ENCODE measurements around the gene ELAVL3. TPM values are rescaled to one million over a fixed set of nuclear protein-coding genes. Genes with fewer than 3 reads are reported as not detected.

ELAVL3 gene
- total RNA-seq, 2 donors from 2014 or later = 0.57 to 1.5 TPM

- H3K27ac ChIP-seq = peak within 1 kb of the TSS; percentile 90 to 95
- H3K4me3 ChIP-seq = peak within 1 kb of the TSS; percentile 90
- TF ChIP-seq POLR2AphosphoS5 (IDR thresholded peaks at IDR 0.05) (peak; percentile 96), CTCF (IDR thresholded peaks at IDR 0.05) (no peak), POLR2A (IDR thresholded peaks at IDR 0.05) (peak; percentile 29)
- WGBS = under 1% methylated on average over 55 of the region's 65 CpGs
- DNase-seq (ENCODE audit: low spot score) = peak; percentile 91
- intact Hi-C loops (cut with DNase I) = no loop called here
- H3K4me1 ChIP-seq (replicated peaks) = peaks cover 6% of the 10 kb centered on the region
- H3K9me3 ChIP-seq = no peaks in the 10 kb centered on the region
- H3K36me3 ChIP-seq = no peaks in the 10 kb centered on the region
- no peaks in the 10 kb centered on the region for H3K27me3 ChIP-seq (replicated peaks; ENCODE audit: insufficient read depth)
Observed at GRCh38 chr19:11505504-11506100, 24.8 kb upstream of the ELAVL3 start, which contains the start of gene ZNF653. TSS of gene ZNF653 (minus strand) at chr19:11505839. CDS start at chr19:11505786, 53 bp downstream.

GRCh38 chr19:11505032-11505503 lies 24.2 kb upstream of the ELAVL3 start:
- Histone ChIP-seq H3K9me3 (no peaks in the 10 kb centered on the region), H3K27me3 (replicated peaks; ENCODE audit: insufficient read depth) (no peaks in the 10 kb centered on the region), H3K27ac (peak overlapping the region; percentile 90 to 95), H3K36me3 (no peaks in the 10 kb centered on the region), H3K4me1 (replicated peaks) (peaks cover 6% of the 10 kb centered on the region), H3K4me3 (peak overlapping the region; percentile 90)
- DNase-seq (ENCODE audit: low spot score) = peak; percentile 96
- no peak for TF ChIP-seq POLR2A (IDR thresholded peaks at IDR 0.05)
- peak; percentile 88 for TF ChIP-seq POLR2AphosphoS5 (IDR thresholded peaks at IDR 0.05)
- intact Hi-C loops (cut with DNase I) = no loop called here
- WGBS = under 1% methylated on average over 30 of the region's 33 CpGs

GRCh38 chr19:11504502-11505031 lies 23.7 kb upstream of the ELAVL3 start:
- H3K4me3 ChIP-seq = peak overlapping the region; percentile 90

GRCh38 chr19:11499890-11500420 lies 19.1 kb upstream of the ELAVL3 start:
- Histone ChIP-seq H3K27me3 (replicated peaks; ENCODE audit: insufficient read depth) (no peaks in the 10 kb centered on the region), H3K9me3 (no peaks in the 10 kb centered on the region), H3K4me1 (replicated peaks) (peaks cover 6% of the 10 kb centered on the region), H3K36me3 (no peaks in the 10 kb centered on the region), H3K4me3 (no peak overlapping the region), H3K27ac (no peak overlapping the region)
- DNase-seq (ENCODE audit: low spot score) = no peak
- intact Hi-C loops (cut with DNase I) = loop anchor here (5.0 kb wide), 1 partner anchor 87 kb away; no protein-coding TSS in a partner anchor
- 84% methylated on average over 7 of the region's 7 CpGs for WGBS
- TF ChIP-seq POLR2A (IDR thresholded peaks at IDR 0.05) (no peak), CTCF (IDR thresholded peaks at IDR 0.05) (no peak), POLR2AphosphoS5 (IDR thresholded peaks at IDR 0.05) (no peak)

More at GRCh38 chr19:11504502-11505031, 23.7 kb upstream of the ELAVL3 start:
- Histone ChIP-seq H3K27ac (peak overlapping the region; percentile 90 to 95), H3K36me3 (no peaks in the 10 kb centered on the region), H3K4me1 (replicated peaks) (peaks cover 6% of the 10 kb centered on the region), H3K9me3 (no peaks in the 10 kb centered on the region), H3K27me3 (replicated peaks; ENCODE audit: insufficient read depth) (no peaks in the 10 kb centered on the region)
- no peak for DNase-seq (ENCODE audit: low spot score)
- intact Hi-C loops (cut with DNase I) = no loop called here
- WGBS = 26% methylated on average over 7 of the region's 7 CpGs
- TF ChIP-seq CTCF (IDR thresholded peaks at IDR 0.05) (no peak), POLR2AphosphoS5 (IDR thresholded peaks at IDR 0.05) (no peak), POLR2A (IDR thresholded peaks at IDR 0.05) (no peak)

- no peak overlapping the region for H3K27ac ChIP-seq
- no peak for DNase-seq (ENCODE audit: low spot score)
- no peak overlapping the region for H3K4me3 ChIP-seq
- TF ChIP-seq CTCF (IDR thresholded peaks at IDR 0.05) = no peak
- no peak for TF ChIP-seq POLR2A (IDR thresholded peaks at IDR 0.05)
- no peak for TF ChIP-seq POLR2AphosphoS5 (IDR thresholded peaks at IDR 0.05)
- 88% methylated on average over 6 of the region's 6 CpGs for WGBS
- no peaks in the 10 kb centered on the region for H3K27me3 ChIP-seq (replicated peaks; ENCODE audit: insufficient read depth)
- no peaks in the 10 kb centered on the region for H3K9me3 ChIP-seq
- no peaks in the 10 kb centered on the region for H3K36me3 ChIP-seq
- H3K4me1 ChIP-seq (replicated peaks) = no peaks in the 10 kb centered on the region
- intact Hi-C loops (cut with DNase I) = loop anchor here (5.0 kb wide), 1 partner anchor 88 kb away; no protein-coding TSS in a partner anchor
Observed at GRCh38 chr19:11499220-11499726, 18.4 kb upstream of the ELAVL3 start.
